Mammary epithelial cell (primary cell): ENCODE measurements around the gene TSPAN17.

Experiments used
- EZH2 ChIP-seq: IDR thresholded peaks from 2 replicates; pipeline ENCODE4 v1.6.1; 2012; ENCODE audit warnings: low read length, inconsistent platforms, borderline replicate concordance
- TF ChIP-seq, protein P1 (sequence below), 2 donors: IDR thresholded peaks in 1 of 2; conservative IDR thresholded peaks in 1 of 2; 2 replicates each; pipeline ENCODE4 v1.5.1; 2011 to 2012; ENCODE audit warnings: inconsistent platforms in 2 of 2, low read length in 2 of 2, mild to moderate bottlenecking in 2 of 2, control low read depth in 1 of 2, low read depth in 1 of 2; ENCODE audit not compliant: insufficient read depth in 1 of 2; ENCODE audit errors: extremely low read depth in 1 of 2

DNA sequence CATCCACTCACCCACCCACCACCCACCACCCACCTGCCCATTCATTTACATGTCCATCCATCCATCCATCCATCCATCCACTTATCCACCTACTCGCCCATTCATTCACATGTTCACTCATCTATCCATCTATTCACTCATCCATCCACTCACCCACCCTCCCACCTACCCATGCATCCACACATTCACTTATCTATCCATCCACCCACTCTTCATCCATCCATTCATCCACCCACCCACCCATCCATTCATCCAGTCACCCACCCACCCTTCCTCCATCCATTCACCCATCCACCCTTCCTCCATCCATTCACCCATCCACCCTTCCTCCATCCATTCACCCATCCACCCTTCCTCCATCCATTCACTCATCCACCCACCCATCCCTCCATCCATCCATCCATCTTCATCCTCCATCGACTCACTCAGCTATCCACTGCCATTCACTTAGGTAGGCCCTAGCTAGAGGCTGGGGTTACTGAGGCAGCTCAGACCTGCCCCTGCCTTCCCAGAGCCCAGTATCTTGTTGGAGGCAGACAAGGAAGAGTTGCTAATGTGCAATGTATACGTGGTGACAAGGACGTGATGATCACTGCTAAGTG, 12.7 kb downstream of the TSPAN17 start:
- TF ChIP-seq, protein P1, sequence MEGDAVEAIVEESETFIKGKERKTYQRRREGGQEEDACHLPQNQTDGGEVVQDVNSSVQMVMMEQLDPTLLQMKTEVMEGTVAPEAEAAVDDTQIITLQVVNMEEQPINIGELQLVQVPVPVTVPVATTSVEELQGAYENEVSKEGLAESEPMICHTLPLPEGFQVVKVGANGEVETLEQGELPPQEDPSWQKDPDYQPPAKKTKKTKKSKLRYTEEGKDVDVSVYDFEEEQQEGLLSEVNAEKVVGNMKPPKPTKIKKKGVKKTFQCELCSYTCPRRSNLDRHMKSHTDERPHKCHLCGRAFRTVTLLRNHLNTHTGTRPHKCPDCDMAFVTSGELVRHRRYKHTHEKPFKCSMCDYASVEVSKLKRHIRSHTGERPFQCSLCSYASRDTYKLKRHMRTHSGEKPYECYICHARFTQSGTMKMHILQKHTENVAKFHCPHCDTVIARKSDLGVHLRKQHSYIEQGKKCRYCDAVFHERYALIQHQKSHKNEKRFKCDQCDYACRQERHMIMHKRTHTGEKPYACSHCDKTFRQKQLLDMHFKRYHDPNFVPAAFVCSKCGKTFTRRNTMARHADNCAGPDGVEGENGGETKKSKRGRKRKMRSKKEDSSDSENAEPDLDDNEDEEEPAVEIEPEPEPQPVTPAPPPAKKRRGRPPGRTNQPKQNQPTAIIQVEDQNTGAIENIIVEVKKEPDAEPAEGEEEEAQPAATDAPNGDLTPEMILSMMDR (conservative IDR thresholded peaks at IDR 0.05 in 1 of 2, IDR thresholded peaks at IDR 0.05 in 1 of 2; ENCODE audit: extremely low read depth in 1 of 2, insufficient read depth in 1 of 2, low read depth in 1 of 2, low read length in 2 of 2), result no peak
- no peak for TF ChIP-seq EZH2
